Renal cortical epithelial cell (primary cell): ENCODE data around the gene NGRN. TPM values are rescaled to one million over a fixed set of nuclear protein-coding genes. Genes with fewer than 3 reads are reported as not detected.

Experiments
- DNase-seq: peaks from one replicate; pipeline ENCODE4 v3.0.0-alpha.2; 2011; ENCODE audit warnings: low read depth
- total RNA-seq: library from RNA; depleted of rRNA; stranded (reverse); fragments of >200 nt; gene quantifications from 2 replicates; pipeline ENCODE4 v1.2.3, GENCODE V29; 2014

NGRN gene
- total RNA-seq, 1 donor from 2014 or later = 121 TPM

DNA sequence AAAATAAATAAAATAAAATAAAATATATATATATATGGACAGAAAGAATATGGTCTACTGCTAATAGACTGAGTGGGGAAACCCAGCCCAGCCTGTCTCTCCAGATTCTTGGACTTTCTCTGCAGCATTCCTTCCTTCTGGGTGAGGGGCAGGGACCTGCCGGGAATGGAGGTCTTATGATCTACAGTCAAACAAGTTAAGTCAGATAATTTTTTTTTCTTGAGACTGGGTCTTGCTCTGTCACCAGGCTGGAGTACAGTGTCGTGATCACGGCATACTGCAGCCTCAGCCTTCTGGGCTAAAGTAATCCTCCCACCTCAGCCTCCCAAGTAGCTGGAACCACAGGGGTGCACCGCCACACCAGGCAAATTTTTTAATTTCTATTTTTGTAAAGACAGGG is 53.1 kb downstream of the NGRN start:
- no peak for DNase-seq

DNA sequence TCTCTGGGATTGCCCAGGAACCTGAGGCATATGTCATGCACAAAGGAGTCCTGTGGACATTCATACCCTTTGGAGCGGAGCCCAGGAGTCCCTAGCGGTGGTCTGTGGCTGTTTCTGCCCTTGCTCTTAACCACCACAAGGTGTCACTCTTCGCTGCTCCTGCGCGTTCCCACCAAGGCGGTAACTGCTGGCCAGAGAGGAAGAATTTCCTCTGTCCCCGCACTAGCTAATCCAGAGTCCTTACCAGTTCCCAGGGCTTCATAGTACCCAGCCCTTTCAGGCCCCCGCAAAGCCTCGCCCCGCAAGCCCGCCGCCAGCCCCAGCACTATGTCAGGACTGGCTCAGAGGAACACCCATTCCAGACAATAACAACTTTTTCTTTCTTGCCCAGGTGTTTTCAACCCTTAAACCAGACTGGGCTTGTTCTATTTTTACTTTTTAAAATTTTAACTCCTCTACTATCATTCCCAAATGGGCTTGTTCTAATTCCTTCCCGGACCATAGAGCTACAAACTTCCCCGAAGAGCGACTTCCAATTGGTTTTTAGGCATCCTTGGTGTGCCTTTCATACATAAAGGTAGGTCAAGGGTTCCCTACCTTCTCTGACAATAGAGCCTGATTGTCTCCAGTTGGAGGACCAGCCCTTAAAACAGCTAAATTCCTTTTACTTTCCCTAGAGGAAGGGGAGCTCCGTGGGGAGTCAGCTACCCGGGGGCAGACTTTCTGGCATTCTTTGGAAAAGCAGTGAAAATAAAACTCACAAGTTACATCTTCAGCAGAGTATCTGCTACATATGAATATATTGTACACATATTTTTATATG is 54.8 kb downstream of the NGRN start:
- DNase-seq = peak; percentile 86

DNA sequence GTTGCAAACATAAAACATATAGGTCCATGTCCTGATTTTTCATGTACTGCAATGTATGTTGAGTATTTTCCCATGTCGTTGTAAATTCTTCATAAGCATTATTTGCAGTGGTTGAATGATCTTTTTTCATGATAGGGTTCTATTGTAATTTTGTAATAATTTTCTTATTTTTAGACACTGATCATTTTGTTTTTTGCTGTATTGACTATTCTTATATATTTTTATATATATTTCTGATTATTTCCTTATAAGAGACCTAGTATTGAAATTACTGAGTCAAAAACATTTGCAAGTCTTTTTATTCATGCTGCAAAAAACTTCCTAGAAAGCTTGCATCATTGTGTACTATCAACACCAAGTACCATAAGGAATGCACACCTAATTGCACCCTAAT is 55.4 kb downstream of the NGRN start:
- no peak for DNase-seq

Other genes with a start within 250 kb of the NGRN start
- 160 and 174 TPM in 2 replicates for gene IDH2, start 163.2 kb upstream of the NGRN start, total RNA-seq
- 26.6 and 154 TPM in 2 replicates for gene SEMA4B, start 64.3 kb upstream of the NGRN start, total RNA-seq
- gene CIB1, start 31.7 kb upstream of the NGRN start, total RNA-seq = 44.6 and 45.6 TPM in 2 replicates
- 19.0 and 20.8 TPM in 2 replicates for gene GDPGP1, start 31.5 kb upstream of the NGRN start, total RNA-seq
- 0.10 TPM in 1 of 2 replicates, not detected in the other for gene TTLL13, start 16.1 kb upstream of the NGRN start, total RNA-seq
- 2.4 and 3.9 TPM in 2 replicates for gene ZNF774, start 86.6 kb downstream of the NGRN start, total RNA-seq
- 206 and 486 TPM in 2 replicates for gene IQGAP1, start 122.6 kb downstream of the NGRN start, total RNA-seq